Heart right ventricle (tissue), 16 donors: ENCODE results near the gene MRPL47. TPM values are rescaled to one million over a fixed set of nuclear protein-coding genes. Genes with fewer than 3 reads are reported as not detected.
A peak's percentile ranks its signal among the peaks of the same experiment; 100 is the strongest.

Experiments
- ATAC-seq, 8 donors: fragments of 200-7000 bp; cut with Tn5 transposase; one replicate each; pipeline ENCODE4 v1.9.1; 2020; ENCODE audit warnings: mild to moderate bottlenecking in 8 of 8, moderate library complexity in 8 of 8, moderate number of reproducible peaks in 1 of 8
- DNase-seq, 2 donors: peaks; one replicate each; pipeline ENCODE4 v3.0.0-alpha.2; 2020
- H3K27ac ChIP-seq, 10 donors: fragments of 200-600 bp; sonication (generic) in 2 of 10; one replicate each; pipeline versions ENCODE4 v1.5.0 to v1.8.0; 2020 to 2022; ENCODE audit warnings: mild to moderate bottlenecking in 3 of 10
- H3K27me3 ChIP-seq, 7 donors: fragments of 200-600 bp; one replicate each; pipeline ENCODE4 v1.8.0; 2021 to 2022; ENCODE audit warnings: mild to moderate bottlenecking in 2 of 7
- H3K36me3 ChIP-seq, 9 donors: fragments of 200-600 bp; sonication (generic) in 1 of 9; one replicate each; pipeline versions ENCODE4 v1.5.0 to v1.8.0; 2020 to 2022; ENCODE audit warnings: mild to moderate bottlenecking in 2 of 9
- H3K4me1 ChIP-seq, 9 donors: fragments of 200-600 bp; sonication (generic) in 1 of 9; one replicate each; pipeline versions ENCODE4 v1.5.0 to v1.8.0; 2020 to 2022; ENCODE audit warnings: mild to moderate bottlenecking in 4 of 9
- H3K4me3 ChIP-seq, 10 donors: fragments of 200-600 bp; sonication (generic) in 2 of 10; one replicate each; pipeline versions ENCODE4 v1.5.0 to v1.8.0; 2020 to 2022; ENCODE audit warnings: mild to moderate bottlenecking in 7 of 10, moderate library complexity in 2 of 10
- H3K9me3 ChIP-seq, 11 donors: fragments of 200-600 bp in 10 of 11; sonication (generic) in 2 of 11; one replicate each; pipeline versions ENCODE4 v1.5.0 to v1.8.0; 2013 to 2022; ENCODE audit warnings: mild to moderate bottlenecking in 2 of 11, control low read depth in 1 of 11, moderate library complexity in 1 of 11
- CTCF ChIP-seq, 9 donors: fragments of 200-600 bp; sonication (generic) in 2 of 9; IDR thresholded peaks; one replicate each; pipeline versions ENCODE4 v1.5.0 to v1.8.0; 2021 to 2022; ENCODE audit warnings: antibody characterized with exemption in 9 of 9, mild to moderate bottlenecking in 5 of 9, moderate library complexity in 1 of 9
- WGBS, 2 donors: extraction: QIAGEN DNeasy Blood & Tissue Kit; methylation state at CpG; one replicate each; pipeline ENCODE4 v1.1.7; 2013; ENCODE audit warnings: inconsistent platforms in 1 of 2; 5-methylcytosine and 5-hydroxymethylcytosine counted together
- intact Hi-C, 10 donors: fragments of 100-400 bp; cut with DNase I; formaldehyde crosslinking; loops; one replicate each; pipeline versions ENCODE4 v1.11.1 to v1.14.2; 2022
- polyA plus RNA-seq, 2 donors: library from polyadenylated mRNA; stranded (reverse); fragments of 200-250 nt; gene quantifications; one replicate each; pipeline ENCODE4 v1.2.3, GENCODE V29; 2013
- total RNA-seq, 10 donors: library from RNA; stranded (reverse); fragmentation: NEBNext Ultra II Directional in 3 of 10; extraction: Animal tissue kit (Norgen Biotek cat#: 25700) in 3 of 10; gene quantifications; one replicate each; pipeline versions ENCODE4 v1.2.1 to v1.2.4, GENCODE V29; 2021 to 2023
- donor health status: Arrhythmogenic right ventricular cardiomyopathy.
- donor health status: ischemic (EF 13 %, LVEDD 7.1; RV severe dilation, severe dysfunction).
- donor health status: healthy with polysubstance abuse.
- donor health status: DM: no; HTN: yes; CAD: no.
- donor health status: DM: no; HTN: no; CAD: no.
- donor health status: ischemic (EF 25% LVEDD 6.9; RV normal size, moderate dysfunction).
- donor health status: ischemic (EF 25% LVEDD 5.7; RV mildly dilated, moderate dysfunction).
- donor health status: healthy.
- donor health status: DM: yes; HTN: yes; CAD: no.
- donor health status: Ischemic cardiomyopathy.
- donor health status: ischemic (EF 35%, LVEDD 5.7; RV mildly dilated, moderate dysfunction).
- donor health status: nonischemic (EF 11% LVEDD 7.7; RV severe dilation, severe dysfunction).
- donor health status: DM: yes; HTN: yes; CAD: no.
- donor health status: PGD.
- donor health status: ischemic (EF 29% LVEDD 5.4; RV normal size, mild dysfunction).
- donor health status: nonischemic (EF 23%, LVEDD 6.1; RV moderate dilation, normal function).

The MRPL47 gene
- total and polyA plus RNA-seq, 12 donors = 44.3 to 160 (median 53.1) TPM

- H3K4me3 ChIP-seq = no peak overlapping the region
- peaks cover 0 to 84% (median 22%) of the 10 kb centered on the region in 9 donors for H3K36me3 ChIP-seq
- ATAC-seq (no peak), DNase-seq (no peak)
- peaks cover 0 to 44% (median 26%) of the 10 kb centered on the region in 9 donors for H3K4me1 ChIP-seq
- peak overlapping the region in 2 of 10 donors; percentile 8 to 23 for H3K27ac ChIP-seq
- 30 to 44% methylated on average over 2 of the region's 2 CpGs for WGBS, 2 donors
- TF ChIP-seq CTCF (IDR thresholded peaks at IDR 0.05) = no peak
- H3K27me3 ChIP-seq = no peaks in the 10 kb centered on the region
- H3K9me3 ChIP-seq = no peaks in the 10 kb centered on the region
- intact Hi-C loops = no loop called here
Observed at GRCh38 chr3:179613807-179614206, 9.4 kb upstream of the MRPL47 start.

GRCh38 chr3:179610066-179610465 lies 5.6 kb upstream of the MRPL47 start:
- no peaks in the 10 kb centered on the region for H3K9me3 ChIP-seq
- no peak for DNase-seq
- no peak for ATAC-seq
- WGBS, 2 donors = 97 to 99% methylated on average over 4 of the region's 4 CpGs
- intact Hi-C loops = no loop called here
- H3K27ac ChIP-seq = no peak overlapping the region
- peaks cover 0 to 80% (median 52%) of the 10 kb centered on the region in 9 donors for H3K4me1 ChIP-seq
- TF ChIP-seq CTCF (IDR thresholded peaks at IDR 0.05) = no peak
- H3K36me3 ChIP-seq = peaks cover 0 to 74% (median 0%) of the 10 kb centered on the region in 9 donors
- H3K4me3 ChIP-seq = no peak overlapping the region
- H3K27me3 ChIP-seq = no peaks in the 10 kb centered on the region

- intact Hi-C loops = no loop called here
- no peak overlapping the region for H3K4me3 ChIP-seq
- DNase-seq = no peak
- H3K27me3 ChIP-seq = no peaks in the 10 kb centered on the region
- H3K36me3 ChIP-seq = peaks cover 0 to 65% (median 0%) of the 10 kb centered on the region in 9 donors
- ATAC-seq = no peak
- H3K27ac ChIP-seq = peak overlapping the region in 1 of 10 donors; percentile 26
- no peak for TF ChIP-seq CTCF (IDR thresholded peaks at IDR 0.05)
- no peaks in the 10 kb centered on the region for H3K9me3 ChIP-seq
- WGBS, 2 donors = 50 to 58% methylated on average over 6 of the region's 6 CpGs
- H3K4me1 ChIP-seq = peaks cover 0 to 71% (median 44%) of the 10 kb centered on the region in 9 donors
Observed at GRCh38 chr3:179608931-179609720, 4.7 kb upstream of the MRPL47 start.

GRCh38 chr3:179606534-179607085 lies 2.2 kb upstream of the MRPL47 start:
- TF ChIP-seq CTCF (IDR thresholded peaks at IDR 0.05) = no peak
- Histone ChIP-seq H3K4me3 (no peak overlapping the region), H3K4me1 (peaks cover 0 to 70% (median 43%) of the 10 kb centered on the region in 9 donors), H3K36me3 (peaks cover 0 to 64% (median 7%) of the 10 kb centered on the region in 9 donors), H3K27me3 (no peaks in the 10 kb centered on the region), H3K9me3 (no peaks in the 10 kb centered on the region), H3K27ac (no peak overlapping the region)
- WGBS, 2 donors = 91 to 92% methylated on average over 4 of the region's 4 CpGs
- ATAC-seq (no peak), DNase-seq (no peak)
- intact Hi-C loops = no loop called here
